Measurements from ENCODE around the gene GTPBP1.

GTPBP1 gene

GRCh38 chr22:38742176-38742942 is 36.6 kb downstream of the GTPBP1 start:
- DNase-seq, result no peak

GRCh38 chr22:38744981-38745380 is 39.2 kb downstream of the GTPBP1 start:
- DNase-seq, result no peak

- no peak for DNase-seq
Measured at GRCh38 chr22:38745676-38746460, 40.1 kb downstream of the GTPBP1 start.

GRCh38 chr22:38748487-38749136 is 42.9 kb downstream of the GTPBP1 start:
- no peak for DNase-seq

- DNase-seq, result no peak
Measured at GRCh38 chr22:38750104-38750503, 44.4 kb downstream of the GTPBP1 start.

- no peak for DNase-seq
Measured at GRCh38 chr22:38750638-38751037, 44.9 kb downstream of the GTPBP1 start.

GRCh38 chr22:38751066-38751421 is 45.3 kb downstream of the GTPBP1 start:
- no peak for DNase-seq

- DNase-seq, result no peak
Measured at GRCh38 chr22:38751422-38752346, 45.9 kb downstream of the GTPBP1 start.

GRCh38 chr22:38753948-38754750 is 48.4 kb downstream of the GTPBP1 start:
- no peak for DNase-seq

GRCh38 chr22:38754751-38755154 is 49.0 kb downstream of the GTPBP1 start:
- DNase-seq, result no peak

GRCh38 chr22:38755155-38755910 is 49.6 kb downstream of the GTPBP1 start:
- no peak for DNase-seq

GRCh38 chr22:38755911-38756532 is 50.3 kb downstream of the GTPBP1 start, which contains the start of gene SUN2:
Gene SUN2 (minus strand): TSS chr22:38755998. CDS start chr22:38752628, 3,370 bp downstream.
- peak; percentile 40 to 62 for DNase-seq

- DNase-seq, result no peak
Measured at GRCh38 chr22:38756711-38757463, 51.1 kb downstream of the GTPBP1 start.

- DNase-seq, result no peak
Measured at GRCh38 chr22:38757464-38757757, 51.7 kb downstream of the GTPBP1 start.

GRCh38 chr22:38758276-38758945 is 52.7 kb downstream of the GTPBP1 start:
- no peak for DNase-seq

GRCh38 chr22:38759005-38759404 is 53.3 kb downstream of the GTPBP1 start:
- no peak for DNase-seq

- DNase-seq, result no peak
Measured at GRCh38 chr22:38760477-38761201, 54.9 kb downstream of the GTPBP1 start.

Measured in NCI-H187 (cell line).